ENCODE data around the gene TBPL2. TPM values are rescaled to one million over a fixed set of nuclear protein-coding genes. Genes with fewer than 3 reads are reported as not detected.

The TBPL2 gene
- total and polyA plus RNA-seq, 5 experiments from 2014 or later: not detected

GRCh38 chr14:55451950-55452349 is 11.5 kb upstream of the TBPL2 start:
- peaks cover 4 to 10% (median 5%) of the 10 kb centered on the region in 5 donors for H3K27me3 Mint-ChIP-seq
- H3K27ac Mint-ChIP-seq: no peak overlapping the region
- no peaks in the 10 kb centered on the region for H3K36me3 Mint-ChIP-seq
- no peak overlapping the region for H3K4me3 Mint-ChIP-seq
- H3K9me3 Mint-ChIP-seq: peaks cover 0 to 3% (median 0%) of the 10 kb centered on the region in 9 donors
- DNase-seq: no peak
- ATAC-seq: no peak
- POLR2A ChIA-PET: no interaction called here
- no peaks in the 10 kb centered on the region for H3K4me1 Mint-ChIP-seq

- no peaks in the 10 kb centered on the region for H3K4me1 Mint-ChIP-seq
- no peak overlapping the region for H3K27ac Mint-ChIP-seq
- peaks cover 4 to 10% (median 5%) of the 10 kb centered on the region in 5 donors for H3K27me3 Mint-ChIP-seq
Observed at GRCh38 chr14:55451398-55451797, 11.0 kb upstream of the TBPL2 start.

GRCh38 chr14:55450987-55451386 is 10.6 kb upstream of the TBPL2 start:
- Mint-ChIP-seq H3K9me3 (peaks cover 0 to 1% (median 0%) of the 10 kb centered on the region in 9 donors), H3K4me3 (no peak overlapping the region), H3K27ac (no peak overlapping the region), H3K4me1 (no peaks in the 10 kb centered on the region), H3K36me3 (no peaks in the 10 kb centered on the region), H3K27me3 (peaks cover 4 to 10% (median 5%) of the 10 kb centered on the region in 5 donors)
- ATAC-seq: no peak
- POLR2A ChIA-PET: no interaction called here
- no peak for DNase-seq

More at GRCh38 chr14:55451398-55451797, 11.0 kb upstream of the TBPL2 start:
- Mint-ChIP-seq H3K9me3 (peaks cover 0 to 1% (median 0%) of the 10 kb centered on the region in 9 donors), H3K4me3 (no peak overlapping the region), H3K36me3 (no peaks in the 10 kb centered on the region)
- DNase-seq (no peak), ATAC-seq (no peak)
- POLR2A ChIA-PET: no interaction called here

GRCh38 chr14:55450539-55450938 is 10.1 kb upstream of the TBPL2 start:
- POLR2A ChIA-PET: no interaction called here
- Mint-ChIP-seq H3K4me1 (no peaks in the 10 kb centered on the region), H3K36me3 (no peaks in the 10 kb centered on the region), H3K4me3 (no peak overlapping the region), H3K27ac (no peak overlapping the region), H3K9me3 (peaks cover 0 to 1% (median 0%) of the 10 kb centered on the region in 9 donors), H3K27me3 (peaks cover 4 to 10% (median 5%) of the 10 kb centered on the region in 5 donors)
- no peak for DNase-seq
- no peak for ATAC-seq

- no peak overlapping the region for H3K27ac Mint-ChIP-seq
- H3K4me1 Mint-ChIP-seq: no peaks in the 10 kb centered on the region
Observed at GRCh38 chr14:55450124-55450523, 9.7 kb upstream of the TBPL2 start.

GRCh38 chr14:55449116-55449515 is 8.7 kb upstream of the TBPL2 start:
- Mint-ChIP-seq H3K27ac (peak overlapping the region in 2 of 10 donors; percentile 7 to 28), H3K4me3 (no peak overlapping the region), H3K9me3 (no peaks in the 10 kb centered on the region), H3K27me3 (peaks cover 3 to 6% (median 4%) of the 10 kb centered on the region in 5 donors), H3K36me3 (no peaks in the 10 kb centered on the region), H3K4me1 (no peaks in the 10 kb centered on the region)
- DNase-seq (no peak), ATAC-seq (no peak)
- POLR2A ChIA-PET: no interaction called here

More at GRCh38 chr14:55450124-55450523, 9.7 kb upstream of the TBPL2 start:
- DNase-seq (no peak), ATAC-seq (no peak)
- H3K9me3 Mint-ChIP-seq: no peaks in the 10 kb centered on the region
- H3K4me3 Mint-ChIP-seq: no peak overlapping the region
- POLR2A ChIA-PET: no interaction called here
- no peaks in the 10 kb centered on the region for H3K36me3 Mint-ChIP-seq
- peaks cover 4 to 10% (median 5%) of the 10 kb centered on the region in 5 donors for H3K27me3 Mint-ChIP-seq

- POLR2A ChIA-PET: interaction anchor here (0.7 kb wide), 1 partner anchor 30 kb away, joined by 3 read pairs; no protein-coding TSS in a partner anchor
- DNase-seq (no peak), ATAC-seq (no peak)
- Mint-ChIP-seq H3K27me3 (no peaks in the 10 kb centered on the region), H3K27ac (no peak overlapping the region), H3K4me1 (no peaks in the 10 kb centered on the region), H3K36me3 (no peaks in the 10 kb centered on the region), H3K4me3 (no peak overlapping the region), H3K9me3 (no peaks in the 10 kb centered on the region)
Observed at GRCh38 chr14:55448141-55448614, 7.8 kb upstream of the TBPL2 start.

- H3K4me1 Mint-ChIP-seq: no peaks in the 10 kb centered on the region
- H3K4me3 Mint-ChIP-seq: no peak overlapping the region
- ATAC-seq (no peak), DNase-seq (no peak)
- H3K27me3 Mint-ChIP-seq: peaks cover 0 to 2% (median 0%) of the 10 kb centered on the region in 5 donors
- POLR2A ChIA-PET: interaction anchor here (0.7 kb wide), 1 partner anchor 95 kb away, joined by 3 read pairs; no protein-coding TSS in a partner anchor
- H3K27ac Mint-ChIP-seq: peak overlapping the region in 1 of 10 donors; percentile 41
- H3K36me3 Mint-ChIP-seq: no peaks in the 10 kb centered on the region
- H3K9me3 Mint-ChIP-seq: no peaks in the 10 kb centered on the region
Observed at GRCh38 chr14:55446833-55447232, 6.4 kb upstream of the TBPL2 start.

- peak; percentile 45 to 53 for ATAC-seq
- no peaks in the 10 kb centered on the region for H3K36me3 Mint-ChIP-seq
- no peak overlapping the region for H3K27ac Mint-ChIP-seq
Observed at GRCh38 chr14:55446127-55446736, 5.8 kb upstream of the TBPL2 start.

GRCh38 chr14:55441286-55441685 is 870 bp upstream of the TBPL2 start:
- H3K27me3 Mint-ChIP-seq: peaks cover 0 to 6% (median 2%) of the 10 kb centered on the region in 5 donors
- H3K27ac Mint-ChIP-seq: peak overlapping the region in 1 of 10 donors; percentile 3
- peaks cover 0 to 2% (median 0%) of the 10 kb centered on the region in 4 donors for H3K4me1 Mint-ChIP-seq
- H3K9me3 Mint-ChIP-seq: no peaks in the 10 kb centered on the region
- no peaks in the 10 kb centered on the region for H3K36me3 Mint-ChIP-seq
- POLR2A ChIA-PET: no interaction called here
- DNase-seq: no peak
- no peak for ATAC-seq
- no peak overlapping the region for H3K4me3 Mint-ChIP-seq

More at GRCh38 chr14:55446127-55446736, 5.8 kb upstream of the TBPL2 start:
- Mint-ChIP-seq H3K9me3 (no peaks in the 10 kb centered on the region), H3K27me3 (peaks cover 0 to 4% (median 0%) of the 10 kb centered on the region in 5 donors), H3K4me1 (no peaks in the 10 kb centered on the region), H3K4me3 (no peak overlapping the region)
- DNase-seq: peak in 9 of 10 donors; percentile 18 to 56 (median 36)
- POLR2A ChIA-PET: no interaction called here

GRCh38 chr14:55438066-55438683 is 2.2 kb downstream of the TBPL2 start:
- Mint-ChIP-seq H3K36me3 (no peaks in the 10 kb centered on the region), H3K27ac (peak overlapping the region in 1 of 10 donors; percentile 47), H3K9me3 (no peaks in the 10 kb centered on the region), H3K4me3 (no peak overlapping the region), H3K4me1 (peaks cover 7 to 21% (median 19%) of the 10 kb centered on the region in 4 donors), H3K27me3 (peaks cover 0 to 7% (median 2%) of the 10 kb centered on the region in 5 donors)
- POLR2A ChIA-PET: no interaction called here
- ATAC-seq (no peak), DNase-seq (no peak)

GRCh38 chr14:55436931-55437330 is 3.5 kb downstream of the TBPL2 start:
- Mint-ChIP-seq H3K27ac (peak overlapping the region in 3 of 10 donors; percentile 22 to 66 (median 58)), H3K9me3 (no peaks in the 10 kb centered on the region), H3K36me3 (no peaks in the 10 kb centered on the region), H3K4me3 (no peak overlapping the region), H3K27me3 (peaks cover 0 to 5% (median 2%) of the 10 kb centered on the region in 5 donors), H3K4me1 (peaks cover 12 to 27% (median 22%) of the 10 kb centered on the region in 4 donors)
- ATAC-seq (no peak), DNase-seq (no peak)
- POLR2A ChIA-PET: no interaction called here

GRCh38 chr14:55436519-55436918 is 3.9 kb downstream of the TBPL2 start:
- POLR2A ChIA-PET: no interaction called here
- no peak for ATAC-seq
- H3K9me3 Mint-ChIP-seq: no peaks in the 10 kb centered on the region
- peaks cover 0 to 5% (median 2%) of the 10 kb centered on the region in 5 donors for H3K27me3 Mint-ChIP-seq
- H3K4me3 Mint-ChIP-seq: no peak overlapping the region
- DNase-seq: no peak
- H3K27ac Mint-ChIP-seq: peak overlapping the region in 2 of 10 donors; percentile 58 to 66
- peaks cover 12 to 27% (median 22%) of the 10 kb centered on the region in 4 donors for H3K4me1 Mint-ChIP-seq
- no peaks in the 10 kb centered on the region for H3K36me3 Mint-ChIP-seq

Data from naive thymus-derived CD8-positive, alpha-beta T cell (primary cell).